Psoas muscle (tissue), 8 donors: ENCODE measurements around the gene GNA12. TPM values are rescaled to one million over a fixed set of nuclear protein-coding genes. Genes with fewer than 3 reads are reported as not detected.

Source experiments
- ATAC-seq, 4 donors: fragments of 200-7000 bp; cut with Tn5 transposase; one replicate each; pipeline ENCODE4 v1.9.1; 2020; ENCODE audit warnings: moderate library complexity in 3 of 4, mild to moderate bottlenecking in 2 of 4
- DNase-seq, 2 donors: peaks; one replicate each; pipeline ENCODE4 v3.0.0-alpha.2; 2020
- H3K27ac ChIP-seq: fragments of 200-600 bp; one replicate; pipeline ENCODE4 v1.8.0; 2022
- H3K27me3 ChIP-seq, 3 donors: fragments of 200-600 bp in 1 of 3; one replicate each; pipeline versions ENCODE4 v1.6.1 to v1.8.0; 2013 to 2022; ENCODE audit warnings: low read length in 2 of 3, mild to moderate bottlenecking in 2 of 3, moderate library complexity in 1 of 3; ENCODE audit not compliant: insufficient read depth in 3 of 3
- H3K36me3 ChIP-seq, 2 donors: fragments of 200-600 bp in 1 of 2; one replicate each; pipeline versions ENCODE4 v1.6.1 to v1.8.0; 2013 to 2022; ENCODE audit warnings: low read depth in 1 of 2, mild to moderate bottlenecking in 1 of 2, moderate library complexity in 1 of 2; ENCODE audit not compliant: insufficient read depth in 1 of 2
- H3K4me1 ChIP-seq: fragments of 200-600 bp; one replicate; pipeline ENCODE4 v1.8.0; 2022
- H3K4me3 ChIP-seq: fragments of 200-600 bp; one replicate; pipeline ENCODE4 v1.8.0; 2022; ENCODE audit warnings: mild to moderate bottlenecking
- H3K9me3 ChIP-seq: fragments of 200-600 bp; one replicate; pipeline ENCODE4 v1.8.0; 2022
- WGBS, 3 donors: extraction: QIAGEN DNeasy Blood & Tissue Kit; methylation state at CpG; one replicate each; pipeline versions ENCODE4 v1.1.6 to v1.1.7; 2013; 5-methylcytosine and 5-hydroxymethylcytosine counted together
- intact Hi-C, 2 donors: fragments of 100-400 bp; cut with DNase I; formaldehyde crosslinking; loops; one replicate each; pipeline versions ENCODE4 v1.11.0 to v1.14.2; 2022
- polyA plus RNA-seq, 3 donors: library from polyadenylated mRNA; stranded (reverse); fragments of 200-250 nt; gene quantifications; one replicate each; pipeline ENCODE4 v1.2.3, GENCODE V29; 2013
- total RNA-seq, 4 donors: library from RNA; stranded (reverse); fragmentation: NEBNext Ultra II Directional in 2 of 4; extraction: Animal tissue kit (Norgen Biotek cat#: 25700) in 2 of 4; gene quantifications; one replicate each; pipeline versions ENCODE4 v1.2.1 to v1.2.4, GENCODE V29; 2021 to 2023
- TF ChIP-seq, protein P1 (sequence below): fragments of 200-600 bp; IDR thresholded peaks from one replicate; pipeline ENCODE4 v1.8.0; 2022; ENCODE audit warnings: antibody characterized with exemption
- donor health status: healthy with polysubstance abuse.
- donor health status: DM: no; HTN: no; CAD: no; lungs with moderate emphysema.
- donor health status: Bipolar disorder and iron deficiency.
- donor health status: healthy.
- donor health status: DM: yes; HTN: yes; CAD: no.
- donor health status: DM: no; HTN: no; CAD: no.
- donor health status: DM: no; HTN: no; CAD: no.
- donor health status: DM: yes; HTN: yes; CAD: no.

Gene GNA12
- total and polyA plus RNA-seq, 7 donors, result 7.1 to 20.2 (median 15.4) TPM

DNA sequence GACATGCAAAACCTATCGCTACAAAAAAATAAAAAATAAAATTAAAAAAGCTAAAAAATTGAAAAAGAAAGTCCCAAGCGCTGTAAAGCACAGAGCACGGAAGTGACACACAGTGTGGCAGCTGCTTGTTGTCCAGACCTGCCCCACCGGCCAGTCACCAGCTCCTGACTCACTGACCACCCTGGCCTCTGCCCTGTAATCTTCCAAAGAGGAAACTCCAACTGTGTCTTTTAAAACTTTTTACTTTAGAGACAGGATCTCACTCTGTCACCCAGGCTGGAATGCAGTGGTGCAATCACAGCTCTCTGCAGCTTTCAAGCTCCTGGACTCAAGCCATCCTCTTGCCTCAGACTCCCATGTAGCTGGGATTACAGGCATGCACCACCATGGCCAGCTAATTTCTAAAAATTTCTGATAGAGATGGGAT, 23.6 kb downstream of the GNA12 start:
- DNase-seq (peak; percentile 79 to 84), ATAC-seq (peak; percentile 67 to 88 (median 84))
- H3K9me3 ChIP-seq, result no peaks in the 10 kb centered on the region
- no peak overlapping the region for H3K4me3 ChIP-seq
- no peaks in the 10 kb centered on the region for H3K36me3 ChIP-seq
- intact Hi-C loops, result no loop called here
- no peaks in the 10 kb centered on the region for H3K27me3 ChIP-seq
- WGBS, 3 donors, result 92 to 94% (median 93%) methylated on average over 4 of the region's 4 CpGs
- H3K4me1 ChIP-seq, result peaks cover 33% of the 10 kb centered on the region
- H3K27ac ChIP-seq, result peak overlapping the region; percentile 44
- TF ChIP-seq, protein P1, sequence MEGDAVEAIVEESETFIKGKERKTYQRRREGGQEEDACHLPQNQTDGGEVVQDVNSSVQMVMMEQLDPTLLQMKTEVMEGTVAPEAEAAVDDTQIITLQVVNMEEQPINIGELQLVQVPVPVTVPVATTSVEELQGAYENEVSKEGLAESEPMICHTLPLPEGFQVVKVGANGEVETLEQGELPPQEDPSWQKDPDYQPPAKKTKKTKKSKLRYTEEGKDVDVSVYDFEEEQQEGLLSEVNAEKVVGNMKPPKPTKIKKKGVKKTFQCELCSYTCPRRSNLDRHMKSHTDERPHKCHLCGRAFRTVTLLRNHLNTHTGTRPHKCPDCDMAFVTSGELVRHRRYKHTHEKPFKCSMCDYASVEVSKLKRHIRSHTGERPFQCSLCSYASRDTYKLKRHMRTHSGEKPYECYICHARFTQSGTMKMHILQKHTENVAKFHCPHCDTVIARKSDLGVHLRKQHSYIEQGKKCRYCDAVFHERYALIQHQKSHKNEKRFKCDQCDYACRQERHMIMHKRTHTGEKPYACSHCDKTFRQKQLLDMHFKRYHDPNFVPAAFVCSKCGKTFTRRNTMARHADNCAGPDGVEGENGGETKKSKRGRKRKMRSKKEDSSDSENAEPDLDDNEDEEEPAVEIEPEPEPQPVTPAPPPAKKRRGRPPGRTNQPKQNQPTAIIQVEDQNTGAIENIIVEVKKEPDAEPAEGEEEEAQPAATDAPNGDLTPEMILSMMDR, result no peak

DNA sequence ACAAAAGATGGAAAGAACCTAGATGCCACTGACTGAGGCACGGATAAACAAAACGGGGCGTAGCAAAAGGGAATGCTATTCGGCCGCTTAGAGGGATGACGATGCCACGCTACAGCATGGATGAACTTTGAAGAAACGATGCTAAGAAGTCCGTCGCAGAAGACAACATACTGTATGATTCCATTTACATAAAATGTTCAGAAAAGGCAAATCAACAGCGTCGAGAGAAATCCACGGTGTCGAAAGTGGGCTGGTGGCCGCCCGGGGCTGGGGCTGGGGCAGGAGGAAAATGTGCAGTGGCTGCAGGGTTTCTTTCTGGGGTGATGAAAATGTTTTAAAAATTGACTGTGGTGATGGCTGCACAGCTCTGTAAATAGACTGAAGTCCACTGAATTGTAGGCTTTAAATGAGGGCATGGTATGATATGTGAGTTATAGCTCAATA, 24.1 kb downstream of the GNA12 start:
- WGBS, 3 donors, result 95 to 97% (median 97%) methylated on average over 16 of the region's 16 CpGs
- no peak overlapping the region for H3K4me3 ChIP-seq
- ATAC-seq (no peak), DNase-seq (no peak)
- peak overlapping the region; percentile 44 for H3K27ac ChIP-seq
- peaks cover 28% of the 10 kb centered on the region for H3K4me1 ChIP-seq
- TF ChIP-seq, protein P1, result no peak
- no peaks in the 10 kb centered on the region for H3K27me3 ChIP-seq
- intact Hi-C loops, result no loop called here
- H3K9me3 ChIP-seq, result no peaks in the 10 kb centered on the region
- no peaks in the 10 kb centered on the region for H3K36me3 ChIP-seq

DNA sequence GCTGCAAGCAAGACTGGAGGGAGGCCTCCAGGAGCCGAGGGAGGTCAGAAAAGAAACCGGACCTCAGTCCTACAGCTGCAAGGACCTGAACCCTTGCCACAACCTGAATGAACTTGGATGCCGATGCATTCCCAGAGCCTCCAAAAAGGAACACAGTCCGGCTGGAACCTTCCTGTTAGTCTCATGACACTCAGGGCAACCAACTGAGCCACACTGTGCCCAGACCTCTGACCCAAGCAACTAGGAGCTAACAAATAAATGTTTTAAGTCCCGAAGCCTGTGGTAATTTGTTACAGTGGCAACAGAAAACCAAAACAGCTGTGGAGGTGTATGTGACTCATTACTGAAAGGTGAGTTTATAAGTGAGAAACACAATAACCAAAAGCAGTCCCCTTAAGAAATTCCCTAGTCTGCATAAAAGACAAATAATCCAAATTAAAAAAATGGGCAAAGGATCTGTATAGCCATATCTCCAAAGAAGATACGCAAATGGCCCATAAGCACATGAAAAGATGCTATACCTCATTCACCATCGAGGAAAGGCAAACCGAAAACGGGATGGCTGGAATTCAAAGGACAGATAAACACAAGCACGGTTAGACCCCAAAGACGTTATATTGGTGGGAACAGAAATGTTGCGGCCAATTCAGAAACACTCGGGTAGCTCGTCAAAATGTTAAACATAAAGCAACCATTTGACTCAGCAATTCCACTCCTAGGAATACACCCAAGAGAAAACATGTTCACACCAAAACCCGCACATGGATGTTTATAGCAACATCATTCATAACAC, 24.8 kb downstream of the GNA12 start:
- TF ChIP-seq, protein P1, result no peak
- Histone ChIP-seq H3K4me3 (no peak overlapping the region), H3K27ac (no peak overlapping the region), H3K27me3 (no peaks in the 10 kb centered on the region), H3K9me3 (no peaks in the 10 kb centered on the region), H3K36me3 (no peaks in the 10 kb centered on the region), H3K4me1 (peaks cover 25% of the 10 kb centered on the region)
- ATAC-seq (no peak), DNase-seq (no peak)
- intact Hi-C loops, result no loop called here
- 75 to 87% (median 76%) methylated on average over 15 of the region's 15 CpGs for WGBS, 3 donors

DNA sequence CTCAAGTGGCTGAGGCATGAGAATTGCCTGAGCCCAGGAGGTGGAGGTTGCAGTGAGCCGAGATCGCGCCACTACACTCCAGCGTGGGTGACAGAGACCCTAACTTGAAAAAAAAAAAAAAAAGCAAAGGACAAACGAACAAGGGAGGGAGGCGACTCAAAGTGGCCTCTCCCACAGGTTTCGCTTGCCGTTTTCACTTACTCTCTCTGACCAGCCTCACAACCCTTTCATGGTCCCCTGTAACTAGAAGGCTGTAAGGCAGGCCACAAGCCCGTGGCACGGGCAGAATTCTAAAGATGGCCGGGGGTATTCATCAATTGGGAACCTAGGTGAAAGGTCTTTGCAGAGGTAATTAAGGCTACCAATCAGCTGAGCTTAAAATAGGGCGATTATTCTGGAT, 25.5 kb downstream of the GNA12 start:
- no peaks in the 10 kb centered on the region for H3K27me3 ChIP-seq
- ATAC-seq (no peak), DNase-seq (no peak)
- no peaks in the 10 kb centered on the region for H3K36me3 ChIP-seq
- TF ChIP-seq, protein P1, result no peak
- peaks cover 20% of the 10 kb centered on the region for H3K4me1 ChIP-seq
- WGBS, 3 donors, result 89 to 91% (median 91%) methylated on average over 12 of the region's 12 CpGs
- no peak overlapping the region for H3K4me3 ChIP-seq
- no peaks in the 10 kb centered on the region for H3K9me3 ChIP-seq
- no peak overlapping the region for H3K27ac ChIP-seq
- intact Hi-C loops, result no loop called here
